Skeletal muscle tissue (tissue), 4 donors: ENCODE data around the gene ARMS2. TPM values are rescaled to one million over a fixed set of nuclear protein-coding genes. Genes with fewer than 3 reads are reported as not detected.

Source experiments
- H3K27ac ChIP-seq: one replicate; pipeline ENCODE4 v1.7.0; 2013; ENCODE audit warnings: mild to moderate bottlenecking, low read depth, low read length, inconsistent platforms
- H3K27me3 ChIP-seq, 3 donors: one replicate each; pipeline ENCODE4 v1.7.0; 2013; ENCODE audit warnings: low read length in 3 of 3; ENCODE audit not compliant: control insufficient read depth in 3 of 3, insufficient read depth in 3 of 3
- H3K36me3 ChIP-seq, 3 donors: one replicate each; pipeline ENCODE4 v1.7.0; 2013; ENCODE audit warnings: low read length in 3 of 3; ENCODE audit not compliant: control insufficient read depth in 3 of 3, insufficient read depth in 3 of 3
- H3K4me1 ChIP-seq, 3 donors: one replicate each; pipeline ENCODE4 v1.7.0; 2013; ENCODE audit warnings: low read length in 3 of 3, mild to moderate bottlenecking in 3 of 3; ENCODE audit not compliant: control insufficient read depth in 3 of 3, insufficient read depth in 3 of 3
- H3K4me3 ChIP-seq, 3 donors: one replicate each; pipeline ENCODE4 v1.7.0; 2013; ENCODE audit warnings: low read length in 3 of 3
- H3K9ac ChIP-seq, 3 donors: one replicate each; pipeline ENCODE4 v1.7.0; 2013; ENCODE audit warnings: low read length in 3 of 3, mild to moderate bottlenecking in 3 of 3, moderate library complexity in 2 of 3, low read depth in 1 of 3
- H3K9me3 ChIP-seq, 3 donors: one replicate each; pipeline ENCODE4 v1.7.0; 2013; ENCODE audit warnings: low read length in 3 of 3; ENCODE audit not compliant: control insufficient read depth in 3 of 3
- total RNA-seq: library from RNA; depleted of rRNA; stranded (reverse); fragments of >200 nt; gene quantifications from one replicate; pipeline ENCODE4 v1.2.3, GENCODE V29; 2014
- donor health status: Osteomylitis.

Gene ARMS2
- total RNA-seq, 1 donor from 2014 or later: not detected

GRCh38 chr10:122499012-122499411 is 44.6 kb downstream of the ARMS2 start:
- Histone ChIP-seq H3K36me3 (peaks cover 0 to 5% (median 0%) of the 10 kb centered on the region in 3 donors), H3K4me3 (no peak overlapping the region), H3K4me1 (peaks cover 12 to 37% (median 34%) of the 10 kb centered on the region in 3 donors), H3K9ac (peak overlapping the region in 1 of 3 donors; percentile 18), H3K9me3 (no peaks in the 10 kb centered on the region), H3K27ac (peak overlapping the region; percentile 74), H3K27me3 (no peaks in the 10 kb centered on the region)

- H3K9ac ChIP-seq: no peak overlapping the region
- no peaks in the 10 kb centered on the region for H3K9me3 ChIP-seq
- H3K4me1 ChIP-seq: peaks cover 13 to 42% (median 33%) of the 10 kb centered on the region in 3 donors
- peaks cover 0 to 5% (median 0%) of the 10 kb centered on the region in 3 donors for H3K36me3 ChIP-seq
- no peak overlapping the region for H3K4me3 ChIP-seq
- H3K27me3 ChIP-seq: no peaks in the 10 kb centered on the region
- H3K27ac ChIP-seq: peak overlapping the region; percentile 74
Observed at GRCh38 chr10:122499491-122499941, 45.1 kb downstream of the ARMS2 start.

GRCh38 chr10:122500194-122500593 is 45.7 kb downstream of the ARMS2 start:
- H3K9ac ChIP-seq: no peak overlapping the region
- H3K4me1 ChIP-seq: peaks cover 19 to 44% (median 33%) of the 10 kb centered on the region in 3 donors
- H3K27me3 ChIP-seq: no peaks in the 10 kb centered on the region
- H3K9me3 ChIP-seq: no peaks in the 10 kb centered on the region
- H3K4me3 ChIP-seq: no peak overlapping the region
- H3K36me3 ChIP-seq: peaks cover 0 to 5% (median 0%) of the 10 kb centered on the region in 3 donors
- no peak overlapping the region for H3K27ac ChIP-seq

- H3K27ac ChIP-seq: no peak overlapping the region
- peaks cover 0 to 5% (median 0%) of the 10 kb centered on the region in 3 donors for H3K36me3 ChIP-seq
- no peak overlapping the region for H3K4me3 ChIP-seq
- H3K4me1 ChIP-seq: peaks cover 19 to 44% (median 36%) of the 10 kb centered on the region in 3 donors
- no peaks in the 10 kb centered on the region for H3K9me3 ChIP-seq
- H3K9ac ChIP-seq: no peak overlapping the region
- no peaks in the 10 kb centered on the region for H3K27me3 ChIP-seq
Observed at GRCh38 chr10:122500726-122501125, 46.3 kb downstream of the ARMS2 start.

- peaks cover 19 to 40% (median 35%) of the 10 kb centered on the region in 3 donors for H3K4me1 ChIP-seq
Observed at GRCh38 chr10:122503012-122503411, 48.6 kb downstream of the ARMS2 start.

GRCh38 chr10:122503886-122504609 is 49.6 kb downstream of the ARMS2 start:
- Histone ChIP-seq H3K9me3 (no peaks in the 10 kb centered on the region), H3K4me1 (peaks cover 15 to 29% (median 25%) of the 10 kb centered on the region in 3 donors), H3K4me3 (no peak overlapping the region), H3K36me3 (peaks cover 7 to 20% (median 12%) of the 10 kb centered on the region in 3 donors), H3K9ac (no peak overlapping the region), H3K27me3 (no peaks in the 10 kb centered on the region), H3K27ac (peak overlapping the region; percentile 36)

More at GRCh38 chr10:122503012-122503411, 48.6 kb downstream of the ARMS2 start:
- no peaks in the 10 kb centered on the region for H3K9me3 ChIP-seq
- H3K9ac ChIP-seq: no peak overlapping the region
- H3K4me3 ChIP-seq: no peak overlapping the region
- H3K27ac ChIP-seq: no peak overlapping the region
- H3K36me3 ChIP-seq: peaks cover 5 to 11% (median 6%) of the 10 kb centered on the region in 3 donors
- H3K27me3 ChIP-seq: no peaks in the 10 kb centered on the region

GRCh38 chr10:122504610-122504950 is 50.1 kb downstream of the ARMS2 start:
- Histone ChIP-seq H3K9me3 (no peaks in the 10 kb centered on the region), H3K27me3 (no peaks in the 10 kb centered on the region), H3K4me1 (peaks cover 13 to 24% (median 21%) of the 10 kb centered on the region in 3 donors), H3K36me3 (peaks cover 11 to 25% (median 12%) of the 10 kb centered on the region in 3 donors), H3K4me3 (no peak overlapping the region), H3K27ac (peak overlapping the region; percentile 36), H3K9ac (no peak overlapping the region)

GRCh38 chr10:122505011-122505410 is 50.6 kb downstream of the ARMS2 start:
- no peak overlapping the region for H3K4me3 ChIP-seq
- no peaks in the 10 kb centered on the region for H3K9me3 ChIP-seq
- H3K27me3 ChIP-seq: no peaks in the 10 kb centered on the region
- H3K4me1 ChIP-seq: peaks cover 13 to 20% (median 19%) of the 10 kb centered on the region in 3 donors
- H3K36me3 ChIP-seq: peaks cover 12 to 27% (median 16%) of the 10 kb centered on the region in 3 donors
- H3K27ac ChIP-seq: no peak overlapping the region
- H3K9ac ChIP-seq: no peak overlapping the region

- Histone ChIP-seq H3K9ac (no peak overlapping the region), H3K4me1 (peaks cover 13 to 18% (median 13%) of the 10 kb centered on the region in 3 donors), H3K36me3 (peaks cover 16 to 36% (median 23%) of the 10 kb centered on the region in 3 donors), H3K27ac (no peak overlapping the region), H3K9me3 (no peaks in the 10 kb centered on the region), H3K27me3 (no peaks in the 10 kb centered on the region), H3K4me3 (no peak overlapping the region)
Observed at GRCh38 chr10:122505885-122506645, 51.6 kb downstream of the ARMS2 start.
